ENCODE data around the gene EEFSEC. TPM values are rescaled to one million over a fixed set of nuclear protein-coding genes. Genes with fewer than 3 reads are reported as not detected.

EEFSEC gene
- polyA plus RNA-seq, 1 donor from 2014 or later, result 4.6 TPM

- no peak overlapping the region for H3K4me3 ChIP-seq (ENCODE audit: low read length)
Observed at GRCh38 chr3:128231606-128232005, 78.3 kb downstream of the EEFSEC start.

GRCh38 chr3:128232376-128233178, 79.3 kb downstream of the EEFSEC start:
- Histone ChIP-seq H3K4me2 (ENCODE audit: low read length) (no peak overlapping the region), H3K27ac (ENCODE audit: low read length) (no peak overlapping the region), H3F3A (ENCODE audit: insufficient read depth, low read length, poor library complexity, severe bottlenecking) (no peaks in the 10 kb centered on the region), H3K79me2 (replicated peaks; ENCODE audit: insufficient read depth, low read length) (no peaks in the 10 kb centered on the region), H3K9me2 (ENCODE audit: insufficient read depth, low read length) (no peaks in the 10 kb centered on the region), H3K27me3 (ENCODE audit: insufficient read depth, low read depth, low read length) (no peaks in the 10 kb centered on the region), H2AFZ (ENCODE audit: low read depth, low read length) (no peak overlapping the region), H3K4me3 (ENCODE audit: low read length) (no peak overlapping the region), H3K9ac (ENCODE audit: low read length) (no peak overlapping the region), H3K36me3 (ENCODE audit: insufficient read depth, low read length) (no peaks in the 10 kb centered on the region), H3K9me3 (ENCODE audit: low read length) (no peaks in the 10 kb centered on the region), H4K20me1 (ENCODE audit: insufficient read depth) (no peaks in the 10 kb centered on the region)
- TF ChIP-seq POLR2AphosphoS5 (IDR thresholded peaks at IDR 0.05) (no peak), EP300 (conservative IDR thresholded peaks at IDR 0.05; ENCODE audit: poor library complexity, severe bottlenecking) (no peak), EZH2 (IDR thresholded peaks at IDR 0.05; ENCODE audit: borderline replicate concordance, insufficient read depth, low read length, poor library complexity, severe bottlenecking) (no peak), REST (IDR thresholded peaks at IDR 0.05; ENCODE audit: borderline replicate concordance) (no peak), RAD21 (conservative IDR thresholded peaks at IDR 0.05) (no peak), MXI1 (conservative IDR thresholded peaks at IDR 0.05; ENCODE audit: poor library complexity, severe bottlenecking) (no peak), CTCF (IDR thresholded peaks at IDR 0.05; ENCODE audit: poor library complexity, severe bottlenecking) (no peak), TAF1 (IDR thresholded peaks at IDR 0.05; ENCODE audit: low read depth) (no peak), SMC3 (conservative IDR thresholded peaks at IDR 0.05; ENCODE audit: poor library complexity) (no peak)

More at GRCh38 chr3:128231606-128232005, 78.3 kb downstream of the EEFSEC start:
- Histone ChIP-seq H4K20me1 (ENCODE audit: insufficient read depth) (no peaks in the 10 kb centered on the region), H2AFZ (ENCODE audit: low read depth, low read length) (no peak overlapping the region), H3K9me2 (ENCODE audit: insufficient read depth, low read length) (no peaks in the 10 kb centered on the region), H3K27me3 (ENCODE audit: insufficient read depth, low read depth, low read length) (no peaks in the 10 kb centered on the region), H3K9ac (ENCODE audit: low read length) (no peak overlapping the region), H3K9me3 (ENCODE audit: low read length) (no peaks in the 10 kb centered on the region), H3K27ac (ENCODE audit: low read length) (no peak overlapping the region), H3F3A (ENCODE audit: insufficient read depth, low read length, poor library complexity, severe bottlenecking) (no peaks in the 10 kb centered on the region), H3K36me3 (ENCODE audit: insufficient read depth, low read length) (no peaks in the 10 kb centered on the region), H3K79me2 (replicated peaks; ENCODE audit: insufficient read depth, low read length) (no peaks in the 10 kb centered on the region), H3K4me2 (ENCODE audit: low read length) (no peak overlapping the region)
- TF ChIP-seq SMC3 (conservative IDR thresholded peaks at IDR 0.05; ENCODE audit: poor library complexity), result no peak

All from neural cell (in vitro differentiated cells).